ENCODE measurements around the gene GEMIN4. TPM values are rescaled to one million over a fixed set of nuclear protein-coding genes. Genes with fewer than 3 reads are reported as not detected.

GEMIN4 gene
- total RNA-seq, 4 donors from 2014 or later, result 10.6 to 21.6 (median 18.9) TPM

GRCh38 chr17:746783-747629, 5.1 kb downstream of the GEMIN4 start:
- no peak for DNase-seq
- intact Hi-C loops (cut with DNase I; ENCODE audit: low total_unique reads), result no loop called here
- in situ Hi-C loops (cut with MboI; ENCODE audit: low sequenced_read_pairs in 4 of 4), result no loop called here

GRCh38 chr17:746181-746580, 5.9 kb downstream of the GEMIN4 start:
- intact Hi-C loops (cut with DNase I; ENCODE audit: low total_unique reads), result no loop called here
- no peak for ATAC-seq
- Histone ChIP-seq H3K36me3 (peaks cover 0 to 60% of the 10 kb centered on the region in 2 donors), H3K9me3 (no peaks in the 10 kb centered on the region), H3K27me3 (no peaks in the 10 kb centered on the region), H3K4me1 (peaks cover 9% of the 10 kb centered on the region in 2 donors), H3K27ac (no peak overlapping the region), H3K4me3 (no peak overlapping the region)
- in situ Hi-C loops (cut with MboI; ENCODE audit: low sequenced_read_pairs in 4 of 4), result no loop called here
- TF ChIP-seq POLR2A (IDR thresholded peaks at IDR 0.05), result no peak
- TF ChIP-seq CTCF (IDR thresholded peaks at IDR 0.05 in 4 of 5, conservative IDR thresholded peaks at IDR 0.05 in 1 of 5), result no peak
- DNase-seq, result no peak

More at GRCh38 chr17:746783-747629, 5.1 kb downstream of the GEMIN4 start:
- TF ChIP-seq POLR2A (IDR thresholded peaks at IDR 0.05) (no peak), CTCF (IDR thresholded peaks at IDR 0.05 in 4 of 5, conservative IDR thresholded peaks at IDR 0.05 in 1 of 5) (no peak)
- Histone ChIP-seq H3K27ac (no peak overlapping the region), H3K4me1 (peaks cover 12 to 14% of the 10 kb centered on the region in 2 donors), H3K4me3 (no peak overlapping the region), H3K36me3 (peaks cover 0 to 53% of the 10 kb centered on the region in 2 donors), H3K9me3 (no peaks in the 10 kb centered on the region), H3K27me3 (no peaks in the 10 kb centered on the region)
- no peak for ATAC-seq

- Histone ChIP-seq H3K27ac (no peak overlapping the region), H3K4me1 (peaks cover 1% of the 10 kb centered on the region in 2 donors), H3K4me3 (no peak overlapping the region), H3K27me3 (no peaks in the 10 kb centered on the region), H3K36me3 (peaks cover 0 to 62% of the 10 kb centered on the region in 2 donors), H3K9me3 (no peaks in the 10 kb centered on the region)
- no peak for DNase-seq
- TF ChIP-seq CTCF (IDR thresholded peaks at IDR 0.05 in 4 of 5, conservative IDR thresholded peaks at IDR 0.05 in 1 of 5) (no peak), POLR2A (IDR thresholded peaks at IDR 0.05) (no peak)
- ATAC-seq, result no peak
- intact Hi-C loops (cut with DNase I; ENCODE audit: low total_unique reads), result no loop called here
- in situ Hi-C loops (cut with MboI; ENCODE audit: low sequenced_read_pairs in 4 of 4), result no loop called here
These were observed 6.7 kb downstream of the GEMIN4 start for GRCh38 chr17:745406-745805.

- DNase-seq, result no peak
- no peak for ATAC-seq
- Histone ChIP-seq H3K9me3 (no peaks in the 10 kb centered on the region), H3K27ac (no peak overlapping the region), H3K4me3 (no peak overlapping the region), H3K27me3 (no peaks in the 10 kb centered on the region), H3K4me1 (no peaks in the 10 kb centered on the region), H3K36me3 (peaks cover 0 to 62% of the 10 kb centered on the region in 2 donors)
- in situ Hi-C loops (cut with MboI; ENCODE audit: low sequenced_read_pairs in 4 of 4) (no loop called here), intact Hi-C loops (cut with DNase I; ENCODE audit: low total_unique reads) (no loop called here)
- TF ChIP-seq CTCF (IDR thresholded peaks at IDR 0.05 in 4 of 5, conservative IDR thresholded peaks at IDR 0.05 in 1 of 5) (no peak), POLR2A (IDR thresholded peaks at IDR 0.05) (no peak)
These were observed 7.1 kb downstream of the GEMIN4 start for GRCh38 chr17:744937-745336.

All from gastrocnemius medialis (tissue), 4 donors.